ENCODE data around the gene ERG28. TPM values are rescaled to one million over a fixed set of nuclear protein-coding genes. Genes with fewer than 3 reads are reported as not detected.
A peak's percentile ranks its signal among the peaks of the same experiment; 100 is the strongest.

ERG28 gene
- total RNA-seq, 2 donors from 2014 or later = 8.6 to 8.8 TPM

GRCh38 chr14:75649337-75649736, 11.3 kb downstream of the ERG28 start:
- Histone ChIP-seq H3K36me3 (replicated peaks in 1 of 2; ENCODE audit: insufficient read depth in 1 of 2, low read depth in 2 of 2) (peaks cover 6 to 13% of the 10 kb centered on the region in 2 donors), H3K4me3 (no peak overlapping the region), H3K4me1 (peaks cover 18% of the 10 kb centered on the region), H3K9me3 (no peaks in the 10 kb centered on the region), H3K27ac (no peak overlapping the region), H3K27me3 (no peaks in the 10 kb centered on the region)
- intact Hi-C loops (cut with DNase I) = no loop called here
- 96% methylated on average over 1 of the region's 1 CpG for WGBS, 2 donors
- no peak for TF ChIP-seq POLR2A (IDR thresholded peaks at IDR 0.05)
- TF ChIP-seq, protein P1, sequence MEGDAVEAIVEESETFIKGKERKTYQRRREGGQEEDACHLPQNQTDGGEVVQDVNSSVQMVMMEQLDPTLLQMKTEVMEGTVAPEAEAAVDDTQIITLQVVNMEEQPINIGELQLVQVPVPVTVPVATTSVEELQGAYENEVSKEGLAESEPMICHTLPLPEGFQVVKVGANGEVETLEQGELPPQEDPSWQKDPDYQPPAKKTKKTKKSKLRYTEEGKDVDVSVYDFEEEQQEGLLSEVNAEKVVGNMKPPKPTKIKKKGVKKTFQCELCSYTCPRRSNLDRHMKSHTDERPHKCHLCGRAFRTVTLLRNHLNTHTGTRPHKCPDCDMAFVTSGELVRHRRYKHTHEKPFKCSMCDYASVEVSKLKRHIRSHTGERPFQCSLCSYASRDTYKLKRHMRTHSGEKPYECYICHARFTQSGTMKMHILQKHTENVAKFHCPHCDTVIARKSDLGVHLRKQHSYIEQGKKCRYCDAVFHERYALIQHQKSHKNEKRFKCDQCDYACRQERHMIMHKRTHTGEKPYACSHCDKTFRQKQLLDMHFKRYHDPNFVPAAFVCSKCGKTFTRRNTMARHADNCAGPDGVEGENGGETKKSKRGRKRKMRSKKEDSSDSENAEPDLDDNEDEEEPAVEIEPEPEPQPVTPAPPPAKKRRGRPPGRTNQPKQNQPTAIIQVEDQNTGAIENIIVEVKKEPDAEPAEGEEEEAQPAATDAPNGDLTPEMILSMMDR (IDR thresholded peaks at IDR 0.05) = no peak
- ATAC-seq (no peak), DNase-seq (no peak)

DNA sequence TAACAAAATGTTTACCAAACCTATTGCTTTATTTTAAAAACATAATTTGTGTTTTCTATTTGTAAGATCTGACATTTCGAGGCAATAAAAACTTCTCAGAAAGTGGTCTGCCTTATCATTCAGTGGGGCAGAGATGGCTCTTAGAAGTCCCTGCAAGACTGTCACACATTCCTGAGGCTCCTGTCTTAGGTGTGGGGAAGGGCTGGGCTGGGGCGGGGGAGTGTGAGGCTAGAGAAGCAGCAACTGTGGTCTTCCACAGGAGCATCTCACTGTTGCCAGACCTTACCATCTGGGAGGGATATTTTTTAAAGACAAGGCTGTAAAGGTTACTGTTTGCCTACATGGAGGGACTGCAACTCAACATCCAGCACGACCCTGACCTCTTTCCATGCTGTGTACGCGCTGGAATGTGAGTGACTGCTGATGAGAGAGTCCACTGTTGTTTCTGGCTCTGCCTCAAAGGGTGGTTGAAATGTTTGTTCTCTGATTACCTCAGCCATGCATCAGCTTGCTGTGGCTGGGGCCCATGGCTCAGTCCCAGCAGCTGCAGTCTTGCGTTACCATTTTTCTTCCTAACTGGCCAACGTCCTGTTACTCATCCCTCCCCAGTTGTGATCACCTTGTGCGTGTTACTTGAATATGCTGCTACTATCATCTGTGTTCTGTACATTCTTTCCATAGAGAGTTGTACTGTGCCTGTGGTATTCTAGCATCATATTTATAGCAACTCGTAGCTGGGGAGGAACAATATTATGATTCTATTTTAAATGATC, 12.4 kb downstream of the ERG28 start:
- DNase-seq (peak; percentile 73 to 87 (median 85)), ATAC-seq (peak; percentile 99)
- intact Hi-C loops (cut with DNase I) = no loop called here
- Histone ChIP-seq H3K9me3 (no peaks in the 10 kb centered on the region), H3K4me1 (peaks cover 27% of the 10 kb centered on the region), H3K36me3 (replicated peaks in 1 of 2; ENCODE audit: insufficient read depth in 1 of 2, low read depth in 2 of 2) (peaks cover 6 to 13% of the 10 kb centered on the region in 2 donors), H3K4me3 (no peak overlapping the region), H3K27me3 (no peaks in the 10 kb centered on the region), H3K27ac (peak overlapping the region; percentile 34 to 66 (median 46))
- 33 to 38% methylated on average over 9 of the region's 9 CpGs for WGBS, 2 donors
- no peak for TF ChIP-seq POLR2A (IDR thresholded peaks at IDR 0.05)
- TF ChIP-seq, protein P1 (IDR thresholded peaks at IDR 0.05) = no peak

DNA sequence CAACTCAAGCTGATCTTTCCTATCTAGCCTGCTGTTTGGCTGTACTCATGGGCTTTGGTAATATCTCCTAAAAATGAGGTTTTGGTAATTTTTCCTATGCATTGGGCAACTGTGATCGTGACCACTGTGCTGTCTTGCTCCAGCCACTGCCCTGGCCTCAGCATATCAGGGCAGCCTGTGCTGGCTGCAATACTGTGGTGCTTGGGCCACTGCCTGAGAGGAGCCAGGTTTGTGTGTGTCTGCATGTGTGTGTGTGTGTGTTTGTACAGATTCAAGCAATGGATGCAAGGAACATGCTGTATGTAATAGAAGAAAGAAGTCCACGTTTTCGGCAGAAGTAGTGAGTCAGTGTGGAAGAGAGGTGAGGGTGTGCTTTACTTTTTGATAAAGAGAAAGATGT, 13.0 kb downstream of the ERG28 start:
- Histone ChIP-seq H3K36me3 (replicated peaks in 1 of 2; ENCODE audit: insufficient read depth in 1 of 2, low read depth in 2 of 2) (peaks cover 6 to 13% of the 10 kb centered on the region in 2 donors), H3K27me3 (no peaks in the 10 kb centered on the region), H3K4me3 (no peak overlapping the region), H3K9me3 (no peaks in the 10 kb centered on the region), H3K4me1 (peaks cover 27% of the 10 kb centered on the region), H3K27ac (peak overlapping the region in 3 of 4 donors; percentile 34 to 57 (median 36))
- intact Hi-C loops (cut with DNase I) = no loop called here
- TF ChIP-seq, protein P1 (IDR thresholded peaks at IDR 0.05) = no peak
- TF ChIP-seq POLR2A (IDR thresholded peaks at IDR 0.05) = no peak
- ATAC-seq (no peak), DNase-seq (no peak)
- WGBS, 2 donors = 72 to 73% methylated on average over 3 of the region's 3 CpGs

GRCh38 chr14:75646762-75647161, 13.9 kb downstream of the ERG28 start:
- ATAC-seq (no peak), DNase-seq (no peak)
- intact Hi-C loops (cut with DNase I) = no loop called here
- no peak overlapping the region for H3K27ac ChIP-seq
- no peaks in the 10 kb centered on the region for H3K9me3 ChIP-seq
- WGBS, 2 donors = 84 to 90% methylated on average over 6 of the region's 6 CpGs
- no peak overlapping the region for H3K4me3 ChIP-seq
- peaks cover 6 to 13% of the 10 kb centered on the region in 2 donors for H3K36me3 ChIP-seq (replicated peaks in 1 of 2; ENCODE audit: insufficient read depth in 1 of 2, low read depth in 2 of 2)
- peaks cover 27% of the 10 kb centered on the region for H3K4me1 ChIP-seq
- no peaks in the 10 kb centered on the region for H3K27me3 ChIP-seq
- no peak for TF ChIP-seq POLR2A (IDR thresholded peaks at IDR 0.05)
- TF ChIP-seq, protein P1 (IDR thresholded peaks at IDR 0.05) = no peak

DNA sequence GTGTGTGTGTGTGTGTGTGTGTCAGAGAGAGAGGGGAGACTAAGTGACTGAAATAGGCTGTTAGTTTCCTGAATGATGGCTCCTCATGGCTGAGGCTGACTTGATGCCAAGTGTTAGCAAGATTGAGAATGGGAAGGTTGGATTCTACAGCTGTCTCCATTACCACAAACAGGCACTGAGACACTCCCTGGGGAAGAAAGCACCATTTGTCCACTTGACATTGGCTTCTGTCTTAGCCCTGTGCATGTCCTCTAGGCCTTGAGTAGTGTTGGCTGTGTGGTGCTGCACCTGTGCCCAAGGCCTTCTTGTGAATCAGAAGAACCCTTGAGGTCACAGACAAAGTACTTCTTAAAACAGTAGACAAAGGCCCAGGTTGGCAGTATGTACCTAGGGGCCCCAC, 15.6 kb downstream of the ERG28 start:
- ATAC-seq (no peak), DNase-seq (no peak)
- Histone ChIP-seq H3K27me3 (no peaks in the 10 kb centered on the region), H3K4me1 (peaks cover 27% of the 10 kb centered on the region), H3K27ac (no peak overlapping the region), H3K9me3 (no peaks in the 10 kb centered on the region), H3K36me3 (replicated peaks in 1 of 2; ENCODE audit: insufficient read depth in 1 of 2, low read depth in 2 of 2) (peaks cover 2 to 4% of the 10 kb centered on the region in 2 donors), H3K4me3 (no peak overlapping the region)
- TF ChIP-seq, protein P1 (IDR thresholded peaks at IDR 0.05) = no peak
- no peak for TF ChIP-seq POLR2A (IDR thresholded peaks at IDR 0.05)
- intact Hi-C loops (cut with DNase I) = no loop called here

All from body of pancreas (tissue), 4 donors.